NOMO-1 treated with dmso at 0.1 percent for 144 hours (cell line): Measurements from ENCODE around the gene NIM1K.
"Not testable (repeated sequence)": the region's sequence is repeated elsewhere in the genome, so short reads cannot be mapped to it uniquely, and the experiment has no call there.

Experiments used
- DNase-seq: peaks from one replicate; lab custom pipeline; 2025; ENCODE audit not compliant: unreplicated experiment; lab: John Stamatoyannopoulos, UW

The NIM1K gene

GRCh38 chr5:43313035-43313853 is 121.2 kb downstream of the NIM1K start, which contains the start of gene HMGCS1:
Gene HMGCS1 (minus strand): TSS chr5:43313412. CDS start chr5:43298965, 14,447 bp downstream.
- peak; percentile 100 for DNase-seq

GRCh38 chr5:43313854-43314457 is 121.9 kb downstream of the NIM1K start:
- no peak for DNase-seq

GRCh38 chr5:43314724-43315123 is 122.7 kb downstream of the NIM1K start:
- no peak for DNase-seq

- no peak for DNase-seq
These were observed 123.2 kb downstream of the NIM1K start for GRCh38 chr5:43315263-43315662.

- no peak for DNase-seq
These were observed 123.7 kb downstream of the NIM1K start for GRCh38 chr5:43315682-43316081.

GRCh38 chr5:43316421-43316820 is 124.4 kb downstream of the NIM1K start:
- DNase-seq, result no peak

- no peak for DNase-seq
These were observed 128.8 kb downstream of the NIM1K start for GRCh38 chr5:43320846-43321245.

GRCh38 chr5:43323488-43323887 is 131.5 kb downstream of the NIM1K start:
- DNase-seq, result not testable (repeated sequence)

- DNase-seq, result not testable (repeated sequence)
These were observed 133.6 kb downstream of the NIM1K start for GRCh38 chr5:43325624-43326023.
